Fibroblast of lung (primary cell): Measurements from ENCODE around the gene ATP6V0E2. TPM values are rescaled to one million over a fixed set of nuclear protein-coding genes. Genes with fewer than 3 reads are reported as not detected.

Experiments used
- DNase-seq, 2 donors: peaks; one replicate each; pipeline versions ENCODE4 v3.0.0 to v3.0.0-alpha.2; 2010; ENCODE audit warnings: low read depth in 2 of 2
- H2AFZ ChIP-seq: 2 replicates; pipeline ENCODE4 v1.5.1; 2012; ENCODE audit warnings: low read length, control low read depth, inconsistent platforms
- H3K27ac ChIP-seq: 2 replicates; pipeline ENCODE4 v1.5.1; 2011; ENCODE audit warnings: low read length, control low read depth; ENCODE audit not compliant: insufficient read depth
- H3K27me3 ChIP-seq: 2 replicates; pipeline ENCODE4 v1.5.1; 2011; ENCODE audit warnings: mild to moderate bottlenecking, low read length; ENCODE audit not compliant: control insufficient read depth, insufficient read depth
- H3K36me3 ChIP-seq: 2 replicates; pipeline ENCODE4 v1.5.1; 2011; ENCODE audit warnings: low read length; ENCODE audit not compliant: control insufficient read depth, insufficient read depth
- H3K4me1 ChIP-seq: 2 replicates; pipeline ENCODE4 v1.5.1; 2011; ENCODE audit warnings: low read length; ENCODE audit not compliant: control insufficient read depth, insufficient read depth; ENCODE audit errors: extremely low read depth
- H3K4me2 ChIP-seq: 2 replicates; pipeline ENCODE4 v1.5.1; 2011; ENCODE audit warnings: low read length, control low read depth; ENCODE audit not compliant: insufficient read depth; ENCODE audit errors: extremely low read depth
- H3K4me3 ChIP-seq, 4 experiments: fragments of 200-600 bp in 1 of 4; sonication (generic) in 1 of 4; replicated peaks in 1 of 4; 2 replicates each; pipeline ENCODE4 v1.5.1; 2011 to 2016; ENCODE audit warnings: low read length in 4 of 4, low read depth in 3 of 4, mild to moderate bottlenecking in 3 of 4, control low read depth in 2 of 4, inconsistent platforms in 1 of 4, mixed read lengths in 1 of 4; ENCODE audit not compliant: insufficient read depth in 1 of 4; ENCODE audit errors: control extremely low read depth in 1 of 4
- H3K79me2 ChIP-seq: 2 replicates; pipeline ENCODE4 v1.5.1; 2012; ENCODE audit warnings: mild to moderate bottlenecking, low read length, inconsistent platforms; ENCODE audit not compliant: control insufficient read depth, insufficient read depth
- H3K9ac ChIP-seq: 2 replicates; pipeline ENCODE4 v1.5.1; 2011; ENCODE audit warnings: mild to moderate bottlenecking, low read length, control low read depth; ENCODE audit not compliant: insufficient read depth
- H3K9me3 ChIP-seq: 2 replicates; pipeline ENCODE4 v1.5.1; 2012; ENCODE audit warnings: low read depth, low read length; ENCODE audit not compliant: control insufficient read depth, insufficient read depth
- H4K20me1 ChIP-seq: 2 replicates; pipeline ENCODE4 v1.5.1; 2011; ENCODE audit warnings: low read length; ENCODE audit not compliant: control insufficient read depth, insufficient read depth; ENCODE audit errors: extremely low read depth
- EZH2 ChIP-seq: IDR thresholded peaks from 2 replicates; pipeline ENCODE4 v1.5.1; 2012; ENCODE audit warnings: low read length, control low read depth, mild to moderate bottlenecking; ENCODE audit errors: missing control alignments
- polyA plus RNA-seq, 2 donors: library from polyadenylated mRNA; depleted of rRNA in 1 of 2; stranded (reverse) in 1 of 2; unstranded in 1 of 2; fragments of >200 nt; gene quantifications; 2 replicates each; pipeline ENCODE4 v1.2.1, GENCODE V29; 2011 to 2012; ENCODE audit warnings: missing spikeins in 1 of 2
- total RNA-seq: library from RNA; depleted of rRNA; stranded (reverse); fragments of >200 nt; gene quantifications from 2 replicates; pipeline ENCODE4 v1.2.1, GENCODE V29; 2014
- TF ChIP-seq, protein P1 (sequence below), 2 donors: IDR thresholded peaks in 1 of 2; conservative IDR thresholded peaks in 1 of 2; 1 replicate in 1 of 2; 2 replicates in 1 of 2; pipeline ENCODE4 v1.5.1; 2011 to 2012; ENCODE audit warnings: low read length in 2 of 2, control low read depth in 1 of 2, inconsistent platforms in 1 of 2, low read depth in 1 of 2, mild to moderate bottlenecking in 1 of 2

ATP6V0E2 gene
- total and polyA plus RNA-seq, 2 donors (not counting 1 experiment from before 2014, with no cell fraction given), result 14.3 to 22.6 TPM

GRCh38 chr7:149846021-149846420 is 27.7 kb upstream of the ATP6V0E2 start:
- no peak for DNase-seq
- Histone ChIP-seq H3K79me2 (no peaks in the 10 kb centered on the region), H3K9me3 (no peaks in the 10 kb centered on the region), H3K36me3 (peaks cover 2% of the 10 kb centered on the region), H3K4me3 (no peak overlapping the region), H4K20me1 (no peaks in the 10 kb centered on the region), H3K27ac (no peak overlapping the region), H3K4me1 (no peaks in the 10 kb centered on the region), H2AFZ (no peak overlapping the region), H3K4me2 (no peak overlapping the region), H3K27me3 (no peaks in the 10 kb centered on the region), H3K9ac (no peak overlapping the region)
- TF ChIP-seq EZH2, result no peak

- no peak for DNase-seq
- H3K9ac ChIP-seq, result no peak overlapping the region
- H2AFZ ChIP-seq, result no peak overlapping the region
- no peaks in the 10 kb centered on the region for H3K79me2 ChIP-seq
- no peaks in the 10 kb centered on the region for H3K27me3 ChIP-seq
- no peaks in the 10 kb centered on the region for H4K20me1 ChIP-seq
- peaks cover 2% of the 10 kb centered on the region for H3K36me3 ChIP-seq
- no peaks in the 10 kb centered on the region for H3K9me3 ChIP-seq
- TF ChIP-seq EZH2, result no peak
- TF ChIP-seq, protein P1, sequence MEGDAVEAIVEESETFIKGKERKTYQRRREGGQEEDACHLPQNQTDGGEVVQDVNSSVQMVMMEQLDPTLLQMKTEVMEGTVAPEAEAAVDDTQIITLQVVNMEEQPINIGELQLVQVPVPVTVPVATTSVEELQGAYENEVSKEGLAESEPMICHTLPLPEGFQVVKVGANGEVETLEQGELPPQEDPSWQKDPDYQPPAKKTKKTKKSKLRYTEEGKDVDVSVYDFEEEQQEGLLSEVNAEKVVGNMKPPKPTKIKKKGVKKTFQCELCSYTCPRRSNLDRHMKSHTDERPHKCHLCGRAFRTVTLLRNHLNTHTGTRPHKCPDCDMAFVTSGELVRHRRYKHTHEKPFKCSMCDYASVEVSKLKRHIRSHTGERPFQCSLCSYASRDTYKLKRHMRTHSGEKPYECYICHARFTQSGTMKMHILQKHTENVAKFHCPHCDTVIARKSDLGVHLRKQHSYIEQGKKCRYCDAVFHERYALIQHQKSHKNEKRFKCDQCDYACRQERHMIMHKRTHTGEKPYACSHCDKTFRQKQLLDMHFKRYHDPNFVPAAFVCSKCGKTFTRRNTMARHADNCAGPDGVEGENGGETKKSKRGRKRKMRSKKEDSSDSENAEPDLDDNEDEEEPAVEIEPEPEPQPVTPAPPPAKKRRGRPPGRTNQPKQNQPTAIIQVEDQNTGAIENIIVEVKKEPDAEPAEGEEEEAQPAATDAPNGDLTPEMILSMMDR (conservative IDR thresholded peaks at IDR 0.05 in 1 of 2, IDR thresholded peaks at IDR 0.05 in 1 of 2; ENCODE audit: low read depth in 1 of 2, low read length in 2 of 2), result no peak
- no peak overlapping the region for H3K4me3 ChIP-seq
- H3K4me2 ChIP-seq, result no peak overlapping the region
- H3K4me1 ChIP-seq, result no peaks in the 10 kb centered on the region
- H3K27ac ChIP-seq, result no peak overlapping the region
Observed at GRCh38 chr7:149846436-149847046, 27.2 kb upstream of the ATP6V0E2 start.

DNA sequence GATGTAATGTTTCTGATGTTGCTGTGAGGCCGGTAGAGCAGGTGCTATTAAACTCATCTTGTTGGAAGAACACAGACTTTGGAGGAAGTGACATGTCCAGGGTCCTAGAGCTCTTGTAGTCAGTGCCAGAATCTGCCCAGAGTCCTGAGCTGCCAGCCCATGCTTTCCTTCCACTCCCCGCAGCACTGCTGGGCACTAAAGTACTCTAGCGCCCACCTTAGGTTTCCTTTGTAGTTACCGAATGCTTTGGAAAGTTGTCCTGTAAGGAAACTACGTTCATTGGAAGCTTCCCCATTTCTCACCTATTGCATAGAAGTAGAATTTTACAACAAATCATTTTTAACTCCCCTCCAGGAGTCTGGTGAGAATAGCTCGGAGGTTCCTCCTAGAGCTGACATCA is 24.6 kb upstream of the ATP6V0E2 start:
- Histone ChIP-seq H3K4me1 (no peaks in the 10 kb centered on the region), H3K27ac (no peak overlapping the region), H2AFZ (no peak overlapping the region), H3K27me3 (no peaks in the 10 kb centered on the region), H3K4me2 (no peak overlapping the region), H4K20me1 (no peaks in the 10 kb centered on the region), H3K4me3 (no peak overlapping the region), H3K9ac (no peak overlapping the region), H3K36me3 (peaks cover 2% of the 10 kb centered on the region), H3K9me3 (no peaks in the 10 kb centered on the region), H3K79me2 (no peaks in the 10 kb centered on the region)
- TF ChIP-seq, protein P1 (conservative IDR thresholded peaks at IDR 0.05 in 1 of 2, IDR thresholded peaks at IDR 0.05 in 1 of 2; ENCODE audit: low read depth in 1 of 2, low read length in 2 of 2), result no peak
- no peak for TF ChIP-seq EZH2
- DNase-seq, result no peak
